ENCODE data around the gene PCARE.

PCARE gene

DNA sequence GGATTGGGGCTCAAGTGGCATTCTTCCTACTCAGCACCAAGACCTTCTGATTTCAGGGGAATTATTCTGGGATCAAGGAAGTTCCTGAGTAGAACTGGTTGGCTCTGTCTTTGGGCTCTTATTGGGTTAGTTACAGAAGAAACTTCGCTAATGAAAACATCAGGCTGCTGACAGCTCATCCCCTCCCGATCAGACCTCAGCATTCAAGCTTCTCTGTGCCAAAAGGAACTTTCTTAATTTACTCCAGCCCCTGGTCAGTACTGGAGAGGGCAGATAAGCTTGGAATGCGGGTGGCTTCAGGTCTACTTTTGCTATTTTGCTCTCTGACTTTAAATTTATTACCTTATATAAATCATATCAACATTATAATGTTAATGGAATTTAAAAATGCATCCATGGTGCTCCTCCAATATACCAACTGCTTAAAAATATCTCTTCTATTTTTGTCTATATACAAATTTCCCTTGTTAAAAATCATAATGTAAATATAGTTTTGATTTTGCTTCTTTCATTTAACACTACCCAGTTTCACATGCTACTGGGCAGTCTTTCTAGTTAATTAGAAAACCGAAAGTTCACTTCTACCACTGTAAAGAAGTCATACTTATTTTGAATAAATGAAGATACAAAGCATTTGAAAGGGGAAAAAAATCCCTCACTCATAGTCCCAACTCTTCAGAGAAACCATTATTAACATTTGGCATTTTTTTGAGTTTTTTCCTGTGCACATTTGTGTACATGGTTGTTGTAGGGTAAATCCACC is 34.4 kb downstream of the PCARE start:
- TF ChIP-seq, protein P1, sequence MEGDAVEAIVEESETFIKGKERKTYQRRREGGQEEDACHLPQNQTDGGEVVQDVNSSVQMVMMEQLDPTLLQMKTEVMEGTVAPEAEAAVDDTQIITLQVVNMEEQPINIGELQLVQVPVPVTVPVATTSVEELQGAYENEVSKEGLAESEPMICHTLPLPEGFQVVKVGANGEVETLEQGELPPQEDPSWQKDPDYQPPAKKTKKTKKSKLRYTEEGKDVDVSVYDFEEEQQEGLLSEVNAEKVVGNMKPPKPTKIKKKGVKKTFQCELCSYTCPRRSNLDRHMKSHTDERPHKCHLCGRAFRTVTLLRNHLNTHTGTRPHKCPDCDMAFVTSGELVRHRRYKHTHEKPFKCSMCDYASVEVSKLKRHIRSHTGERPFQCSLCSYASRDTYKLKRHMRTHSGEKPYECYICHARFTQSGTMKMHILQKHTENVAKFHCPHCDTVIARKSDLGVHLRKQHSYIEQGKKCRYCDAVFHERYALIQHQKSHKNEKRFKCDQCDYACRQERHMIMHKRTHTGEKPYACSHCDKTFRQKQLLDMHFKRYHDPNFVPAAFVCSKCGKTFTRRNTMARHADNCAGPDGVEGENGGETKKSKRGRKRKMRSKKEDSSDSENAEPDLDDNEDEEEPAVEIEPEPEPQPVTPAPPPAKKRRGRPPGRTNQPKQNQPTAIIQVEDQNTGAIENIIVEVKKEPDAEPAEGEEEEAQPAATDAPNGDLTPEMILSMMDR (IDR thresholded peaks at IDR 0.05; ENCODE audit: insufficient read depth, low read length): no peak
- Histone ChIP-seq H3K27me3 (ENCODE audit: insufficient read depth, poor library complexity, severe bottlenecking) (no peaks in the 10 kb centered on the region), H3K27ac (replicated peaks) (no peak overlapping the region), H3K4me3 (replicated peaks; ENCODE audit: insufficient read depth, low read length) (no peak overlapping the region)
- DNase-seq (ENCODE audit: low read depth in 1 of 2, low spot score in 1 of 2): no peak

DNA sequence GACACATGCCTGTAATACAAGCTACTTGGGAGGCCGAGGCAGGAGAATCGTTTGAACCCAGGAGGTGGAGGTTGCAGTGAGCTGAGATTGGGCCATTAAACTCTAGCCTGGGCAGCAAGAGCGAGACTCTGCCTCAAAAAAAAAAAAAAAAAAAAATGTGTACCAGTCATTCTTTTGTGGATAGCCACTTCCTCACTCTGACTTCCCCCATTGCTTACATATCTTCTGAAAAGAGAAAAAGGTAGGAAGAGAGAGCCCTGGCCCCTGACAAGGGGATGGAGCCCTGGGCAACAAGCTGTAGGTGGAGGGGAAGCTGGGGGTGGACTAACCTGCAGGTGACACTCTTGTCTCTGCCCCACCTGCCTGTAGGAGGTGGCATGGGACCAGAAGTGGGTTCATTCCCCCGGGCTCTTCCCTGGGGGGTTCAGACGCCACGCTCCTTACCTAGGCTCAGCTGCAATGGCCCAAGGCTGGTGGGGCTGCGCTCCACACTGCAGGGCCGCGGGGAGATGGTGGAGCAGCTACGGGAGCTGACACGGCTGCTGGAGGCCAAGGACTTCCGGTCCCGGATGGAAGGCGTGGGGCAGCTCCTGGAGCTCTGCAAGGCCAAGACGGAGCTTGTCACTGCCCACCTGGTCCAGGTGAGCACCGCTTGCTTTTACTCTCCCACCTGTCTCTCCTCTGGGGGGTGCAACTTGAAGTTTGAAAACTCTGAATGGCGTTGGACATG is 39.1 kb downstream of the PCARE start:
- Histone ChIP-seq H3K27ac (replicated peaks) (no peak overlapping the region), H3K27me3 (ENCODE audit: insufficient read depth, poor library complexity, severe bottlenecking) (no peaks in the 10 kb centered on the region), H3K4me3 (replicated peaks; ENCODE audit: insufficient read depth, low read length) (no peak overlapping the region)
- no peak for DNase-seq (ENCODE audit: low read depth in 1 of 2, low spot score in 1 of 2)
- TF ChIP-seq SPI1 (IDR thresholded peaks at IDR 0.05; ENCODE audit: borderline replicate concordance, low read depth) (peak; percentile 82; the same call in 1 of the 2 replicates), GABPA (IDR thresholded peaks at IDR 0.05; ENCODE audit: low read depth) (no peak)

DNA sequence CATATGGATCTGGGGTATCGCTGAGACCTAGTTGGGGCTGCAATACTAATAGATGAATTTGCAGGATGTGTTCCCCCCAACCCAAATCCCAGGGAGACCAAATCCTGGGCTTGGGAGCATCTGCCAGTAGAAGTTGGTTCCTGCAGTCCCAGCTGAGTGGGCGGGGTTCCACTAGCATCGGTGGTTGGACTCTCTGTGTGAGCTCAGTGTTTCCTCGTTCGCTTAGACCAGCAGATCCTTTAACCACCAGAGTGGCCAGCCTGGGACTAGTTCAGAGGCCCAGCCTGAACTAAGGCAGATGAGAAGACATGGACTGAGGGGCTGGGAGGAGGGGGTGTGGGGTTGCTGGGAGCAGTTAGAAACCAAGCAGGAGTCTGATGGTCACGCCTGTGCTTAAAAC is 40.7 kb downstream of the PCARE start:
- H3K4me3 ChIP-seq (replicated peaks; ENCODE audit: insufficient read depth, low read length): no peak overlapping the region
- TF ChIP-seq GABPA (IDR thresholded peaks at IDR 0.05; ENCODE audit: low read depth) (no peak), SPI1 (IDR thresholded peaks at IDR 0.05; ENCODE audit: borderline replicate concordance, low read depth) (no peak), POLR2AphosphoS5 (IDR thresholded peaks at IDR 0.05; ENCODE audit: low read depth) (no peak)
- TF ChIP-seq, protein P2, sequence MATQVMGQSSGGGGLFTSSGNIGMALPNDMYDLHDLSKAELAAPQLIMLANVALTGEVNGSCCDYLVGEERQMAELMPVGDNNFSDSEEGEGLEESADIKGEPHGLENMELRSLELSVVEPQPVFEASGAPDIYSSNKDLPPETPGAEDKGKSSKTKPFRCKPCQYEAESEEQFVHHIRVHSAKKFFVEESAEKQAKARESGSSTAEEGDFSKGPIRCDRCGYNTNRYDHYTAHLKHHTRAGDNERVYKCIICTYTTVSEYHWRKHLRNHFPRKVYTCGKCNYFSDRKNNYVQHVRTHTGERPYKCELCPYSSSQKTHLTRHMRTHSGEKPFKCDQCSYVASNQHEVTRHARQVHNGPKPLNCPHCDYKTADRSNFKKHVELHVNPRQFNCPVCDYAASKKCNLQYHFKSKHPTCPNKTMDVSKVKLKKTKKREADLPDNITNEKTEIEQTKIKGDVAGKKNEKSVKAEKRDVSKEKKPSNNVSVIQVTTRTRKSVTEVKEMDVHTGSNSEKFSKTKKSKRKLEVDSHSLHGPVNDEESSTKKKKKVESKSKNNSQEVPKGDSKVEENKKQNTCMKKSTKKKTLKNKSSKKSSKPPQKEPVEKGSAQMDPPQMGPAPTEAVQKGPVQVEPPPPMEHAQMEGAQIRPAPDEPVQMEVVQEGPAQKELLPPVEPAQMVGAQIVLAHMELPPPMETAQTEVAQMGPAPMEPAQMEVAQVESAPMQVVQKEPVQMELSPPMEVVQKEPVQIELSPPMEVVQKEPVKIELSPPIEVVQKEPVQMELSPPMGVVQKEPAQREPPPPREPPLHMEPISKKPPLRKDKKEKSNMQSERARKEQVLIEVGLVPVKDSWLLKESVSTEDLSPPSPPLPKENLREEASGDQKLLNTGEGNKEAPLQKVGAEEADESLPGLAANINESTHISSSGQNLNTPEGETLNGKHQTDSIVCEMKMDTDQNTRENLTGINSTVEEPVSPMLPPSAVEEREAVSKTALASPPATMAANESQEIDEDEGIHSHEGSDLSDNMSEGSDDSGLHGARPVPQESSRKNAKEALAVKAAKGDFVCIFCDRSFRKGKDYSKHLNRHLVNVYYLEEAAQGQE (IDR thresholded peaks at IDR 0.05; ENCODE audit: insufficient replicate concordance, low read depth): no peak
- TF ChIP-seq, protein P1 (IDR thresholded peaks at IDR 0.05; ENCODE audit: insufficient read depth, low read length): no peak
- no peaks in the 10 kb centered on the region for H3K27me3 ChIP-seq (ENCODE audit: insufficient read depth, poor library complexity, severe bottlenecking)
- no peak for DNase-seq (ENCODE audit: low read depth in 1 of 2, low spot score in 1 of 2)
- no peak overlapping the region for H3K27ac ChIP-seq (replicated peaks)

DNA sequence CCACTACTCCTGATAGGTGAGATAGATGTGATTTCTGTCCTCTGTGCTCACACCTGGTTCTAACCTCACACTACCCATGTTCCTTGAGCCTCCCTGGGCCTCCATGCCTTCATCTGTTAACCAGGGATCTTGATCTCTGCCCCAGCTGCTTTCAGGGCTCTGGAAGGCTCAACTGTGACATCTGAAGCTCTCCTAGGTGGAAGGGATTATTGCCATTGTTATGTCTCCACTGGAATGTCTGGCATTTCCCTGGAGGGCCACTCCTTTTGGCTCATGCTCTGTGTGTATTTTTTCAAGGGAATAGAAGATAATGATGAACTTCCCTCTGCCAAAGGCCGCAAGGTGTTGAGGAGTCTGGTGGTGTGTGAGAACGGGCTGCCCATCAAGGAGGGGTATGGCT is 41.2 kb downstream of the PCARE start:
- Histone ChIP-seq H3K27me3 (ENCODE audit: insufficient read depth, poor library complexity, severe bottlenecking) (no peaks in the 10 kb centered on the region), H3K4me3 (replicated peaks; ENCODE audit: insufficient read depth, low read length) (no peak overlapping the region), H3K27ac (replicated peaks) (no peak overlapping the region)
- no peak for DNase-seq (ENCODE audit: low read depth in 1 of 2, low spot score in 1 of 2)
- TF ChIP-seq, protein P1 (IDR thresholded peaks at IDR 0.05; ENCODE audit: insufficient read depth, low read length): no peak
- TF ChIP-seq GABPA (IDR thresholded peaks at IDR 0.05; ENCODE audit: low read depth) (no peak), POLR2AphosphoS5 (IDR thresholded peaks at IDR 0.05; ENCODE audit: low read depth) (no peak), SPI1 (IDR thresholded peaks at IDR 0.05; ENCODE audit: borderline replicate concordance, low read depth) (no peak)
- TF ChIP-seq, protein P2 (IDR thresholded peaks at IDR 0.05; ENCODE audit: insufficient replicate concordance, low read depth): no peak

Measured in HL-60 (cell line).